DND-41 (cell line): ENCODE data around the gene PLEKHH1.

Experiments
- ATAC-seq: fragments of 200-7000 bp; cut with Tn5 transposase; 3 replicates; pipeline ENCODE4 v1.9.1; 2021; ENCODE audit warnings: low read depth; ENCODE audit not compliant: insufficient read depth
- DNase-seq: peaks from one replicate; pipeline ENCODE4 v3.0.0-alpha.2; 2020
- H2AFZ ChIP-seq: 2 replicates; pipeline ENCODE4 v1.6.0; 2012; ENCODE audit warnings: low read depth, low read length
- H3K27ac ChIP-seq: 2 replicates; pipeline ENCODE4 v1.5.1; 2012; ENCODE audit warnings: low read length, inconsistent platforms
- H3K27me3 ChIP-seq: fragments of 200-600 bp; sonication (generic); 2 replicates; pipeline ENCODE4 v1.6.0; 2012; ENCODE audit warnings: low read length, mild to moderate bottlenecking, inconsistent platforms; ENCODE audit not compliant: insufficient read depth, poor library complexity
- H3K36me3 ChIP-seq: 2 replicates; pipeline ENCODE4 v1.5.1; 2012; ENCODE audit warnings: low read length, inconsistent platforms; ENCODE audit not compliant: insufficient read depth
- H3K4me1 ChIP-seq: 2 replicates; pipeline ENCODE4 v1.5.1; 2012; ENCODE audit warnings: mild to moderate bottlenecking, low read length; ENCODE audit not compliant: insufficient read depth
- H3K4me2 ChIP-seq: 2 replicates; pipeline ENCODE4 v1.6.0; 2012; ENCODE audit warnings: mild to moderate bottlenecking, moderate library complexity, low read length, inconsistent platforms; ENCODE audit not compliant: insufficient read depth
- H3K4me3 ChIP-seq, 2 experiments: fragments of 200-600 bp in 1 of 2; shearing (Covaris generic) in 1 of 2; 2 replicates each; pipeline ENCODE4 v1.5.1; 2012 to 2016; ENCODE audit warnings: inconsistent platforms in 2 of 2, low read length in 2 of 2, mild to moderate bottlenecking in 2 of 2, low read depth in 1 of 2, moderate library complexity in 1 of 2
- H3K79me2 ChIP-seq: 2 replicates; pipeline ENCODE4 v1.6.0; 2012; ENCODE audit warnings: low read length, inconsistent platforms; ENCODE audit not compliant: insufficient read depth
- H3K9ac ChIP-seq: 2 replicates; pipeline ENCODE4 v1.6.0; 2012; ENCODE audit warnings: low read depth, mild to moderate bottlenecking, inconsistent platforms, low read length, moderate library complexity
- H3K9me3 ChIP-seq: 2 replicates; pipeline ENCODE4 v1.5.1; 2012; ENCODE audit warnings: low read length, moderate library complexity, mild to moderate bottlenecking, inconsistent platforms; ENCODE audit not compliant: insufficient read depth, severe bottlenecking
- H4K20me1 ChIP-seq: 2 replicates; pipeline ENCODE4 v1.6.0; 2012; ENCODE audit warnings: low read length; ENCODE audit not compliant: insufficient read depth
- EZH2 ChIP-seq: IDR thresholded peaks from 3 replicates; pipeline ENCODE4 v1.6.1; 2012; ENCODE audit warnings: borderline replicate concordance, low read depth, mild to moderate bottlenecking, moderate library complexity, low read length, inconsistent platforms; ENCODE audit not compliant: severe bottlenecking
- TF ChIP-seq, protein P1 (sequence below): IDR thresholded peaks from 2 replicates; pipeline ENCODE4 v1.5.1; 2012; ENCODE audit warnings: borderline replicate concordance, low read length, moderate library complexity, mild to moderate bottlenecking; ENCODE audit not compliant: poor library complexity, severe bottlenecking; ENCODE audit errors: extremely low read depth

The PLEKHH1 gene

GRCh38 chr14:67576216-67576955 lies 43.3 kb downstream of the PLEKHH1 start:
- Histone ChIP-seq H2AFZ (no peak overlapping the region), H3K4me2 (no peak overlapping the region), H3K9ac (no peak overlapping the region), H3K79me2 (no peaks in the 10 kb centered on the region), H3K4me3 (no peak overlapping the region), H3K4me1 (no peaks in the 10 kb centered on the region), H3K9me3 (no peaks in the 10 kb centered on the region), H3K27me3 (no peaks in the 10 kb centered on the region), H4K20me1 (no peaks in the 10 kb centered on the region), H3K36me3 (no peaks in the 10 kb centered on the region), H3K27ac (no peak overlapping the region)
- DNase-seq (no peak), ATAC-seq (no peak)
- no peak for TF ChIP-seq EZH2
- TF ChIP-seq, protein P1, sequence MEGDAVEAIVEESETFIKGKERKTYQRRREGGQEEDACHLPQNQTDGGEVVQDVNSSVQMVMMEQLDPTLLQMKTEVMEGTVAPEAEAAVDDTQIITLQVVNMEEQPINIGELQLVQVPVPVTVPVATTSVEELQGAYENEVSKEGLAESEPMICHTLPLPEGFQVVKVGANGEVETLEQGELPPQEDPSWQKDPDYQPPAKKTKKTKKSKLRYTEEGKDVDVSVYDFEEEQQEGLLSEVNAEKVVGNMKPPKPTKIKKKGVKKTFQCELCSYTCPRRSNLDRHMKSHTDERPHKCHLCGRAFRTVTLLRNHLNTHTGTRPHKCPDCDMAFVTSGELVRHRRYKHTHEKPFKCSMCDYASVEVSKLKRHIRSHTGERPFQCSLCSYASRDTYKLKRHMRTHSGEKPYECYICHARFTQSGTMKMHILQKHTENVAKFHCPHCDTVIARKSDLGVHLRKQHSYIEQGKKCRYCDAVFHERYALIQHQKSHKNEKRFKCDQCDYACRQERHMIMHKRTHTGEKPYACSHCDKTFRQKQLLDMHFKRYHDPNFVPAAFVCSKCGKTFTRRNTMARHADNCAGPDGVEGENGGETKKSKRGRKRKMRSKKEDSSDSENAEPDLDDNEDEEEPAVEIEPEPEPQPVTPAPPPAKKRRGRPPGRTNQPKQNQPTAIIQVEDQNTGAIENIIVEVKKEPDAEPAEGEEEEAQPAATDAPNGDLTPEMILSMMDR, result peak; percentile 4

- TF ChIP-seq EZH2, result no peak
- TF ChIP-seq, protein P1, result no peak
- Histone ChIP-seq H3K4me3 (no peak overlapping the region), H3K9ac (no peak overlapping the region), H3K36me3 (no peaks in the 10 kb centered on the region), H3K27ac (no peak overlapping the region), H3K9me3 (no peaks in the 10 kb centered on the region), H3K27me3 (no peaks in the 10 kb centered on the region), H3K4me1 (no peaks in the 10 kb centered on the region), H3K79me2 (no peaks in the 10 kb centered on the region), H3K4me2 (no peak overlapping the region), H2AFZ (no peak overlapping the region), H4K20me1 (no peaks in the 10 kb centered on the region)
- ATAC-seq, result no peak
- DNase-seq, result no peak
Observed at GRCh38 chr14:67577181-67577808, 44.2 kb downstream of the PLEKHH1 start.

GRCh38 chr14:67577909-67578749 lies 45.0 kb downstream of the PLEKHH1 start:
- no peak overlapping the region for H3K4me3 ChIP-seq
- no peaks in the 10 kb centered on the region for H3K36me3 ChIP-seq
- H2AFZ ChIP-seq, result no peak overlapping the region
- no peak for ATAC-seq
- H3K4me1 ChIP-seq, result no peaks in the 10 kb centered on the region
- H3K27me3 ChIP-seq, result no peaks in the 10 kb centered on the region
- H3K27ac ChIP-seq, result no peak overlapping the region
- H3K9ac ChIP-seq, result no peak overlapping the region
- TF ChIP-seq EZH2, result no peak
- TF ChIP-seq, protein P1, result no peak
- no peak for DNase-seq
- H3K9me3 ChIP-seq, result no peaks in the 10 kb centered on the region
- no peak overlapping the region for H3K4me2 ChIP-seq
- no peaks in the 10 kb centered on the region for H4K20me1 ChIP-seq
- H3K79me2 ChIP-seq, result no peaks in the 10 kb centered on the region
